ENCODE data around the gene NKX6-2.
A peak's percentile ranks its signal among the peaks of the same experiment; 100 is the strongest.
"Not testable (repeated sequence)": the region's sequence is repeated elsewhere in the genome, so short reads cannot be mapped to it uniquely, and the experiment has no call there.

Gene NKX6-2

DNA sequence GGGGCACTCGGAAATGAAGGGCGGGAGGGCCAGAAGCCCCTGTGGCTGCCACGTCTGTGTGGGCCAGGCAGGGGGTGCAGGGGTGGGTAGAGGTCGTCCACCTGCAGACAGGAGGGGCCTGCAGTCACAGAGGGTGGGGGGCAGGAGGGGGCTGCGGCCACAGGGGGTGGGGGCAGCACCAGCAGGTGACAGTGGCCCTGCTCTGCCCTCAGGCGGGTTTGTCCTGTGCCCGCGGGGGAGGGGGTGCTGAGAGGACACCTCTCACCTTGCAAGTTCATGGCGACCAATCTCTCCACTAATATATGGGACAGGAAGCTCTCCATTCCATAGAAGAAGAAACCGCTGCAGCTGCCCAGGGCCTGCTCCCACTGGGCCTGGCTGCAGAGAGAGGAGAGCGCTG is 26.6 kb upstream of the NKX6-2 start:
- no peak for DNase-seq

DNA sequence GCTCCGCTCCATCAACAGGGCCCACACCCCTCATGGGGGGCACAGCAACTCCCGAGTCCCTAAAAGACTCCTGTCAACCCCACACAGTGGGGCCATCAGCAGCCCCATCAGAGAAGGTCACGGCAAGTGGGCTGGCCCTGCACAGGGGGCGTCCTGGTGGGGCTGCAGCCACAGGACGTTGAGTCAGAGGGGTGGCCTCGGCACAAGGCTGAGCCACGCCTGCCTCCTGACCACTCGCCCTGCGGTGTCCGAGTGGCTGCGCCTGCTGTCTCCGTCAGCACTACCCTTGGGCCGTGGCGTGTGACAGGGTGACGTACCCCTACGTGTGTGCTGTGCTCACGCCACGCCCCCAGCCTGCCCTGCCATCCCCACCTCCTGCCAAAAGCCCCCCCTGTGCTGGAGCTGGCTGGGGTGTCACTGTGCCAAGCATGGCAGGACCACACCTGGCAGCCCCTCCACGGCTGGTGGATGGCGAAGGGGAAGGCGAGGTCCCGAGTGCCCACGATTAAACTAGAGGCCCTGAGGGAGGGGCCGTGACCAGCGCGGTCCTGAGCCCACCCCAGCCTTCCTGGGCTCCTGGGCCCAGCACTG is 26.0 kb upstream of the NKX6-2 start:
- DNase-seq = no peak

GRCh38 chr10:132810807-132811700 is 25.1 kb upstream of the NKX6-2 start:
- DNase-seq = no peak

DNA sequence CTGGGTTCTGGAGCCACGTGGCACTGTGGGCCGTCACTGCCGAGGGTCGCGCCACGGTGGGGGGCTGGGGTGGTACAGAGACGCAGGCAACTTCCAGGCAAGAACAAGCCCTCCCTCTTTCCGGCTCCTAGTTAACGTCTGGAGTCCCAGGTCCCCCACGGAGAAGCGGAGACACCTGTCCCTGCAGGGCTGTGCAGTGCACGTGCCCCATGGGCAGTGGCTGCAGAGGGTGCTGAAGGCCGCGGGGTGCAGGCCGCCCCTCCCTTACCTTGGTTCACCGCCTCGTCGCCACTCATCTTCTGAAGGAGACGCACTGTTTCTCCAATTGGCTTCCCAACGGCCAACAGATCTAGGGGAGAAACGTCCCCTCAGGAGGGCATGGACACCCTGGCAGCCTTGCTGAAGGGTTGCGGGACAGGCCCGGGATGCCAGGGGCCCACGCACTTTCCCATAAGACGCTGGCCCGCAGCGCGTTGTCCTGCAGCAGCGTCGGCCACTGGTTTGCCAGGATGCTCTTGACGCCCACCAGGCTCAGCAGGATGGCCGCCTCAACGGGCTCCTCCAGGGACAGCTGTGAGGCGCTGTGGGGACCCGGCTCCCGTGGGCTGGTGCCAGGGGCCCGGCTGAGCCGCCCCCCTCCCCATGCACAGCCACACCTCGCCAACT is 24.3 kb upstream of the NKX6-2 start:
- DNase-seq = no peak

DNA sequence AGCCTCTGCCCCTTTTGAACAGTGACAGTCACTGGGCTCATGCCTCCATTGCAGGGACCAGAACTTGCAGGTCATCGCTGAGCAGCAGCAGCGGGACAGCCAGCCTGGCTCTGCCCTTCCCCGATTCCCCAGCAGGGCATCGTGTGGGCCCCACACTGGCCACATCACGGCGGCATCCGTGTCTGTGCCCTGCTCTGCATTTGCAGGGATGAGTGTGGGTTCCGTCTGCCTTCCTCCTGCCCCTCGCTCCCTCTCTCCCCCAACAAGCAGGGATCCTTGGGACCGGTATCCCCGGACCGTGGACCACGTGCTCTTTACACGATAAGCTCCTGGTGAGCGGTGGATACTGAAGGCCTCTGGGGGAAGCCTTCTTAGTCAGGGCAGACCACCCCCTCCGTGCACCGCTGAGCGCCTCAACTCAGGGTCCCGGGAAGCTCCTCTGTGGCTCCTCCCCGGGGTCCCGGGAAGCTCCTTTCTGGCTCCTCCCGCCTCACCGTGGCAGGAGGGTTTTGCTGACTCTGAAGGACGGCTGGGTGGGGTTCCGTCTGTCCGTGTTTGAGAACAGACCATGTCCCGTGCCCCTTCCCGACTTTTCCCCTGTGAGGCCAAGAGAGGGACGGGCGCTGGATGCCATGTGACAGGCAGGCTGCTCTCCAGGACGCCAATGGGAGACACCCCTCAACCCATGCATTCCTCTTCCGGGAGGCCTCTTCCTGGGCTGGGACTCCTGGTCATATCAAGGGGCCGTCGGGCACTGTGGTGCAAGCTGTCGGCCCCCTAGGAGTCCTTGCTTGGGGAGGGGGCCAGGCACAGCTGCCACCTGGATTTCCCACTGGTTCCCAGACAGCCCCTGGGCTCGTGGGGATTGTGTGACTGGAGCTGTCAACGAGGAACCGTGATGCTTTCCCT is 23.5 kb upstream of the NKX6-2 start:
- DNase-seq = no peak

GRCh38 chr10:132808383-132809231 is 22.7 kb upstream of the NKX6-2 start:
- peak; percentile 62 for DNase-seq

DNA sequence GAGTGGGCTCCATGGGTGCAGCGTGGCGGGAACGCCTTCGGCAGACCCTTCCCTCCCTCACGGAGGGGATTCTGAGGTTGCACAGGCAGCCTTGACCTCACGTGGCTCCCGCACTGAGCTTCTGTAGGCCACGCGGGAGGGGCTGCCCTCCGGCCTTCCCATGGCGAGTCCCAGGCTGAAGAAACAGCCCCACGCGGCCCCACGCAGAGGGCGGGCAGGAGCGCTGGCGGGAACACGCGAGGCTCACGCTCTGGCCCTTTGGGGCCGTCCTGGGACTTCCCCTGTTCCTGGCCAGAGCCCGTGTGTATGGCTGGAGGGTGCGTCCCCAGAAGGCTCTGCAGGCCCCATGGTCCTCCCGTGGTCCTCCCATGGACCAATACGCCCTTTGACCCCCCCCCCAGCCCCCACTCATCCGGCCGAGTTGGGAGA is 21.7 kb upstream of the NKX6-2 start:
- no peak for DNase-seq

GRCh38 chr10:132806561-132807003 is 20.6 kb upstream of the NKX6-2 start:
- DNase-seq = no peak

GRCh38 chr10:132806110-132806509 is 20.2 kb upstream of the NKX6-2 start:
- DNase-seq = no peak

DNA sequence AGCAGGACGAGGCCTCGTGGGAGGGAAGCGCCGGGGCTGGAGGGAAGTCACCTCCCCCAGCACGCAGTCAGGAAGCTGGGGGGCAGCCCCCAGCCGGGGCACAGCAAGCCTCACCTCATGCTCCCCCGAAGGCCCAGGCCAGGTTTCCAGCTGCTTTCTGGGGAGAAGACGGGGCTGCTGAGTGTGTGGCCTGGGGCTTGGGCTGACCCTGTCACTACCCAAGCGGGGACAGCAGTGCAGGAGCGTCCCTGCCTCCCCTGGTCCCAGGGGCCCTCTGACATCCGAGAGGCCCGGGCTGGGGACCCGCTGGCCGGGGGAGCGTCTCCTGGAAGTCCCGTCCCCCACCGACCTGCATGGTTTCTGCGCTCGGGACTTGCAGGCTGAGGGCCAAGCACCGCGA is 19.7 kb upstream of the NKX6-2 start:
- no peak for DNase-seq

DNA sequence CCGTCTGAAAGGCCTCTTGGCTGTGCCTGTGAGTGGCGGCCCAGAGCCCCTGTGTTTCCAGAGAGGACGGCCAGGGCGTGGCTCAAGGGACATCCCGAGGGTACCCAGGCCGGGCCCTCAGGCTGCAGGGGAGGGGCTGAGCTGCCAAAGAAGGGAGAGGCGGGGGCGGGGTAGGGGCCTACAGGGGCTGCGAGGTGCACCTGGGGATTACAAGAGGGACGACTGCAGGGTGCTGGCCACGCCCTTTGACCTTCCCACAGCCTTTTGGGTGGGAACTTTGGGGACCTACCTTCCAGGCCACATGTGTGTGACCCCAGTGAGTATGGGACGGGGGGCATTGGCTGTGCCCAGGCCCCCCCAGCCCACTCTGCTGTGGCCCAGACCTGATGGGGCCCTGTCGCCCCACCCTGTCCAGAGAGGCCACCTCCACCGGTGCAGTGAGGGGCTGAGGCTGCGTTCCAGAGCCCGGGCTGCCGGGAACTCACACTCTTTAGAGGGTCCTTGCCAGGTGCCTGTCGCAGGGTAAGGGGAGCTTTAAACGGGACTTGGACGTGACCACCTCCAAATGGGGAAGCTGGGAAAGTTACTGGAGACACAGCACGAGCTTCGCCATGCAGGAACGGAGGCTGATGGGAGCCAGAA is 19.0 kb upstream of the NKX6-2 start:
- no peak for DNase-seq

- no peak for DNase-seq
Observed at GRCh38 chr10:132804287-132804686, 18.3 kb upstream of the NKX6-2 start.

GRCh38 chr10:132803416-132804210 is 17.7 kb upstream of the NKX6-2 start:
- DNase-seq = peak; percentile 74

GRCh38 chr10:132802694-132803320 is 16.9 kb upstream of the NKX6-2 start:
- no peak for DNase-seq

DNA sequence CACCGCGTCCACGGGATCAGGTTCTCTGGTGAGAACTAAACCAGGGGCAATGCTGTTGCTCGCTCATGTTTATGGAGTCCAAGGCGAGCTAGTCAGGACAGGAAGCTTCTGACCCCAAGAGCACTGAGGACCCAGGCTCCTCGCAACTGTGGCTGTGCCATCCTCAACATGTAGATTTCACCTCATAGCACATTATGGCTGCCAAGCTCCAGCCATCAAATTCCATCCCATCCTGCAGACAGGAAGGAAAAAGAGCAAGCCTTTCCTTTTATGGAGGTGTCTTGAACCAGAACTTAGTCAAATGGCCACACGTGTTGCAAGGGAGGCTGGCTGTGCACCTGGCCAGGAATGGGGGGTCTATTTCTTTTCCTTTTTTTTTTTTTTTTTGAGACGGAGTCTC is 16.1 kb upstream of the NKX6-2 start:
- DNase-seq = no peak

DNA sequence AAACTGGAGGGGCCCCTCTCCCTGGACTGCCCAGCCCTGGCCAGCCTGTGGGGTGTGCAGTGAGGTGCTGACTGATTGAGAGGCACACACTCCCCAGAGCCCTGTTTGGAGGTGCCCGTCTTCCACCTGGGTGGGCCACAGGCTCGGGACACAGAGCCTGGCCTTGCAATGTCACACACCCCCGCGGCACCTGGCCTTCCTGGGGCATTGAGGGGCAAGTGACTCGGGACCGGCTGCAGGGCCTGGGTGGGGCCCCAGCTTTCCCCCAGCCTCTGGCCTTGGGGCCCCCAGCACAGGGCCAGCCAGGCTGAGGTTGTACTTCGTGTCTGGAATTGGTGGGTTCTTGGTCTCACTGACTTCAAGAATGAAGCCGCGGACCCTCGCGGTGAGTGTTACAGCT is 13.9 kb upstream of the NKX6-2 start:
- no peak for DNase-seq

DNA sequence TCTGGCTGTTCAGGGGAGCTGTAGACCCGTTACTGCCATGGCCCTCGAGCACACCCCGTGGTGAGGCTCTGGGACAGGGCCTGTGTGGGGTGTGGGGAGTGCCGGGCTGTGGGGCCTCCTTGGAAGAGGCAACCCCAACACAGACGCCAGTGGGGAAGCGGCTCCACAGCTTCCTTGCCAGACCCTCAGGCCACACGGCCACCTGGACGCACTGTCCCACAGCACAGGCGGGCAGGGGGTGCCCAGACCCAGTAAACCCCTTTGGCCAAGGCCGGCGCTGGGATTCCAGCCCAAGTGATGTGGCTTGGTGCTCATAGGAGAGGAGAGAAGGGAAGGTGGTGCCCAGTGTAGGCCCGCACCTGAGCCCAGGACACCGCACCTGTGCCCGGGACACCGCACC is 12.9 kb upstream of the NKX6-2 start:
- DNase-seq = no peak

DNA sequence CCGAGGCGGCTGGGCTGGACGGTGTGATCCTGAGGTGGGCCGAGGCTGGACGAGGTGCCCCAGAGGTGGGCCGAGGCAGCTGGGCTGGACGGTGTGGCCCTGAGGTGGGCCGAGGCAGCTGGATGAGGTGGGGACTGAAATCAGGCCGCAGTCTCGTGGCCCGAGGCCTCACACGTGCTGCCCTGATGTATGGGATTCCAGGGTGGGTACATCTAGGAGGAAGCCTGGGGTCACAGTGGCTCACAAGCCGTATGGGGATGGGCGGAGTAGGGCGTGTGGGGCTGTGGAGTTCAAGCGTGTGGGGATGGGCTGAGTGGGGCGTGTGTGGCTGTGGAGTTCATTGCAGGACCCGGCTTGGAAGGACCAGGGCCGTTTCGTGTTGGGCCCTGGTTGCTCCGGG is 12.5 kb upstream of the NKX6-2 start:
- DNase-seq = no peak

DNA sequence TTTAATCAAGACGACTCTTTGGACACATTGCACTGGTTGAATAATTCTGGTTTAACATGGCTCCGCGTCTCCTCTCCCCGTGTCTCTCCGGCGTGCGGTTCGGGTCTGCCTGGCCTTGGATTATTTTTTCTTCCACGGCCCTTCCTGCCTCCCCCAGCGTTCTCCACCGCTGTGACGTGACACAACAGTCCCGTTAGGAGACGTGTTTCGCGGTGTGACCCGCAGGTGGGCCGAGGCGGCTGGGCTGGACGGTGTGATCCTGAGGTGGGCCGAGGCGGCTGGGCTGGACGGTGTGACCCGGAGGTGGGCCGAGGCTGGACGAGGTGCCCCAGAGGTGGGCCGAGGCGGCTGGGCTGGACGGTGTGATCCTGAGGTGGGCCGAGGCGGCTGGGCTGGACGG is 12.0 kb upstream of the NKX6-2 start:
- DNase-seq = not testable (repeated sequence)

GRCh38 chr10:132796846-132797245 is 10.9 kb upstream of the NKX6-2 start:
- no peak for DNase-seq
